A549 (cell line): ENCODE measurements around the gene ARHGAP27. TPM values are rescaled to one million over a fixed set of nuclear protein-coding genes. Genes with fewer than 3 reads are reported as not detected.
A peak's percentile ranks its signal among the peaks of the same experiment; 100 is the strongest.

Experiments
- ATAC-seq, 2 experiments: fragments of 200-7000 bp in 1 of 2; fragments of >200 bp in 1 of 2; cut with Nextera tagmentation in 1 of 2; cut with Tn5 transposase in 1 of 2; 3 replicates each; pipeline versions ENCODE4 v1.8.0 to v1.9.1; 2018 to 2020; ENCODE audit warnings: mild to moderate bottlenecking in 1 of 2, moderate library complexity in 1 of 2
- CTCF ChIA-PET: fragments of 300-600 bp; sonication (Branson Sonifier 250); formaldehyde crosslinking; extraction: SDS; loops from one replicate; lab custom pipeline; 2021; ENCODE audit warnings: antibody characterized with exemption, inconsistent platforms; lab: Yijun Ruan, JAX
- POLR2A ChIA-PET: fragments of 350-600 bp; formaldehyde crosslinking; extraction: SDS; loops from one replicate; lab custom pipeline; 2021; ENCODE audit warnings: antibody characterized with exemption, inconsistent platforms; lab: Yijun Ruan, JAX
- DNase-seq, 2 experiments: peaks; one replicate each; pipeline versions ENCODE4 v3.0.0 to v3.0.0-alpha.2; 2011 to 2016; ENCODE audit warnings: low read depth in 1 of 2, low spot score in 1 of 2
- FAIRE-seq: peaks from 2 replicates; lab custom pipeline; 2011; peaks lifted over from hg19 to GRCh38; lab: Jason Lieb, UNC
- H3K27ac ChIP-seq, 2 experiments: fragments of >200 bp; sonication (Bioruptor Twin); formaldehyde crosslinking; 3 replicates each; pipeline ENCODE4 v1.5.1; 2016 to 2017
- H3K4me1 ChIP-seq: fragments of >200 bp; sonication (Bioruptor Twin); formaldehyde crosslinking; 3 replicates; pipeline ENCODE4 v1.6.1; 2016
- H3K4me2 ChIP-seq: fragments of >200 bp; sonication (Bioruptor Twin); formaldehyde crosslinking; 3 replicates; pipeline ENCODE4 v1.6.1; 2016
- H3K4me3 ChIP-seq: fragments of >200 bp; sonication (Bioruptor Twin); formaldehyde crosslinking; 3 replicates; pipeline ENCODE4 v1.5.1; 2016
- H3K9me3 ChIP-seq: fragments of >200 bp; sonication (Bioruptor Twin); formaldehyde crosslinking; 3 replicates; pipeline ENCODE4 v1.6.1; 2016
- BHLHE40 ChIP-seq: IDR thresholded peaks from 2 replicates; pipeline ENCODE4 v1.6.1; 2012; ENCODE audit warnings: low read depth, low read length, inconsistent platforms
- CHD2 ChIP-seq: fragments of 150-350 bp; IDR thresholded peaks from 2 replicates; pipeline ENCODE4 v1.6.1; 2014; ENCODE audit warnings: low read length; ENCODE audit not compliant: partially characterized antibody
- HOXA7 ChIP-seq: fragments of 250-450 bp; sonication (Bioruptor Pico); IDR thresholded peaks from 2 replicates; pipeline ENCODE4 v1.5.0; 2020; ENCODE audit warnings: mild to moderate bottlenecking, moderate library complexity
- KDM1A ChIP-seq: fragments of 200-600 bp; sonication (generic); IDR thresholded peaks from 2 replicates; pipeline ENCODE4 v1.6.1; 2016; ENCODE audit warnings: low read depth, mild to moderate bottlenecking
- PHF8 ChIP-seq: fragments of 200-600 bp; sonication (generic); IDR thresholded peaks from 2 replicates; pipeline ENCODE4 v1.6.1; 2016; ENCODE audit warnings: low read depth, mild to moderate bottlenecking, antibody characterized with exemption, moderate library complexity, borderline replicate concordance
- POLR2A ChIP-seq: IDR thresholded peaks from 2 replicates; pipeline ENCODE4 v1.6.1; 2012; ENCODE audit warnings: mild to moderate bottlenecking, low read length
- RARB ChIP-seq: fragments of 250-450 bp; sonication (Bioruptor Pico); IDR thresholded peaks from 2 replicates; pipeline ENCODE4 v1.8.0; 2021; ENCODE audit warnings: mild to moderate bottlenecking, moderate library complexity
- RCOR1 ChIP-seq: fragments of 150-350 bp; IDR thresholded peaks from 2 replicates; pipeline ENCODE4 v1.6.1; 2014; ENCODE audit warnings: antibody characterized with exemption, low read length, low read depth
- RNF2 ChIP-seq: fragments of 200-600 bp; sonication (generic); IDR thresholded peaks from 2 replicates; pipeline ENCODE4 v1.6.1; 2016; ENCODE audit warnings: low read depth, mild to moderate bottlenecking, antibody characterized with exemption, moderate library complexity, borderline replicate concordance
- SREBF2 ChIP-seq: fragments of 450-650 bp; IDR thresholded peaks from 2 replicates; pipeline ENCODE4 v1.6.1; 2014; ENCODE audit warnings: mild to moderate bottlenecking, moderate library complexity
- TFCP2L1 ChIP-seq: fragments of 250-450 bp; sonication (Bioruptor Pico); IDR thresholded peaks from 2 replicates; pipeline ENCODE4 v1.5.0; 2021; ENCODE audit warnings: mild to moderate bottlenecking
- ZFP36 ChIP-seq: fragments of 450-650 bp; IDR thresholded peaks from 2 replicates; pipeline ENCODE4 v1.6.1; 2014; ENCODE audit warnings: borderline replicate concordance; ENCODE audit not compliant: partially characterized antibody
- WGBS: methylation state at CpG from one replicate; pipeline ENCODE4 v1.1.6; 2017; ENCODE audit errors: missing lambda C conversion rate; 5-methylcytosine and 5-hydroxymethylcytosine counted together
- polyA plus RNA-seq, 4 experiments: library from polyadenylated mRNA; depleted of rRNA in 3 of 4; stranded (reverse); fragments of >200 nt; fragmentation: RNase III in 1 of 4; extraction: RNeasy Plus Mini Kit Qiagen cat#74134 plus additional on column Dnase treatment in 1 of 4; gene quantifications; 2 replicates in 3 of 4; 3 replicates in 1 of 4; pipeline ENCODE4 v1.2.3, GENCODE V29; 2011 to 2017
- TF ChIP-seq, protein P1 (sequence below): fragments of 150-350 bp; IDR thresholded peaks from 2 replicates; pipeline ENCODE4 v1.6.1; 2014; ENCODE audit warnings: low read depth, mild to moderate bottlenecking, low read length
- TF ChIP-seq, protein P2 (sequence below): fragments of 200-600 bp; sonication (generic); IDR thresholded peaks from 2 replicates; pipeline ENCODE4 v1.6.1; 2016; ENCODE audit warnings: antibody characterized with exemption, mild to moderate bottlenecking, moderate library complexity

The ARHGAP27 gene
- polyA plus RNA-seq, 2 of the 4 experiments (the other 2 are of a cell fraction) = 10.0 to 16.4 TPM

DNA sequence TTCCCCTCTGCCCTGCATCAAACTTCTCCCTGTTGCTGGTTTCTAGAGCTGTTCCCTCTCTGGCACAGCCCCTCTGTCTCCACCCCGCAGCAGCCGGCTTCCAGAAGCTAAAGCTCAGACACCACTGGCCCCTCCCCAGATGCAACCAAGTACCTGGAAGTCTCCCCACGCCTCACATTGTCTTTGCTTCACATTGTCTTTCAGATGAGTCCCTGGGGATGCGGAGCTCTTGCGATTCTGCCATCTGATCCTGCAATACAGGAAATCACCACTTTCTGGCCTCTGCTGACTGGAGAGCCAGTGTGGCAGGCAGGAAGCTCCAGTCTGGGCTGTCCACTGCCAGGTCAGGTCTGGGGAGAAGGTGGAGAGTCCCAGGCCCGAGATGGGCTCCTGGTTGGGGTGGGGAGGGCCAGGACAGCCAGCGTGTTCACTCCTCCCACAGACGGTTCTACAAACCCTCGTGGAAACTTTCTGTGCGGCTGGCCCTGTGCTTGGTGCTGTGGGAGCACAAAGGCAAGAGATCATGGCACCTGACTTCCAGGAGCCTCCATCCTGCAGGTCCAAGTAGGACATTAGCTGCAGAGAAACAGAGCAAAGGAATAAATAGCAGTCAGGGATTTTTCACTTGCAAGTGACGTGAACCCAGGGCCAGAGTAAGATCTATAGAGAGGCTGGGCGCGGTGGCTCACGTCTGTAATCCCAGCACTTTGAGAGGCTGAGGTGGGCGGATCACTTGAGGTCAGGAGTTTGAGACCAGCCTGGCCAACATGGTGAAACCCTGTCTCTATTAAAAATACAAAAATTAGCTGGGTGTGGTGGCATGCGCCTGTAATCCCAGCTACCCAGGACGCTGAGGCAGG is 67.9 kb downstream of the ARHGAP27 start:
- no peak for FAIRE-seq
- TF ChIP-seq TFCP2L1 (CRISPR knock-in tag) (no peak), SREBF2 (no peak), KDM1A (no peak), RCOR1 (no peak)
- TF ChIP-seq, protein P1, sequence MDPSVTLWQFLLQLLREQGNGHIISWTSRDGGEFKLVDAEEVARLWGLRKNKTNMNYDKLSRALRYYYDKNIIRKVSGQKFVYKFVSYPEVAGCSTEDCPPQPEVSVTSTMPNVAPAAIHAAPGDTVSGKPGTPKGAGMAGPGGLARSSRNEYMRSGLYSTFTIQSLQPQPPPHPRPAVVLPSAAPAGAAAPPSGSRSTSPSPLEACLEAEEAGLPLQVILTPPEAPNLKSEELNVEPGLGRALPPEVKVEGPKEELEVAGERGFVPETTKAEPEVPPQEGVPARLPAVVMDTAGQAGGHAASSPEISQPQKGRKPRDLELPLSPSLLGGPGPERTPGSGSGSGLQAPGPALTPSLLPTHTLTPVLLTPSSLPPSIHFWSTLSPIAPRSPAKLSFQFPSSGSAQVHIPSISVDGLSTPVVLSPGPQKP = no peak
- 86% methylated on average over 17 of the region's 17 CpGs for WGBS
- CTCF ChIA-PET = interaction anchor here (1.1 to 18.2 kb wide), 8 partner anchors 15 to 229 kb away, joined by 3 to 294 read pairs (median 4); partner anchors contain the start of gene ACBD4
- H3K4me3 ChIP-seq = no peak overlapping the region
- peak in 1 of 2 experiments; percentile 44 for DNase-seq
- peak; percentile 72 to 78; a peak in 5 of 6 replicates for ATAC-seq
- POLR2A ChIA-PET = interaction anchor here (0.9 to 1.0 kb wide), 3 partner anchors 24 to 53 kb away, joined by 3 to 4 read pairs (median 4); no protein-coding TSS in a partner anchor
- peaks cover 34% of the 10 kb centered on the region for H3K4me1 ChIP-seq
- H3K27ac ChIP-seq = peak overlapping the region; percentile 55 to 82; a peak in 5 of 6 replicates
- H3K4me2 ChIP-seq = no peak overlapping the region
- H3K9me3 ChIP-seq = no peaks in the 10 kb centered on the region

DNA sequence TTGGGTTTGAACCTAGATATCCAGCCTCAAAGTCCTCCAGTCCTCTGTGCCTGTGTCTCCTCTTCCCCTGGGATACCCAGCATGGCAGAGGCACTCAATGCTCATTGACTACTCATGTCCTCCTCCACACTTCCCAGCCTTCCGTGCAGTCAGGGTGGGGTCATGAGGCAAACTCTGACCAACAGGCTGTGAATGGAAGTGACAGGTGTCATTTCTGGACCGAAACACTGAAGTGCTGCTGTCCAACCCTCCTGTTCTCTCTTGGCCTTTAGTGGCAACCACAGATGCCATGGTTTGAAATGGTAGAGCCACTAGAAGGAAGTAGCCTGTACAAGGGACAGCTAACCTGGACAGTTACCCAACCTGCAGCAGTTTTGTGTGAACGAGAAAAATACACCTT is 69.2 kb downstream of the ARHGAP27 start:
- Histone ChIP-seq H3K4me1 (peaks cover 22% of the 10 kb centered on the region), H3K9me3 (no peaks in the 10 kb centered on the region), H3K4me3 (no peak overlapping the region), H3K4me2 (no peak overlapping the region), H3K27ac (0 out of 6 replicates have a peak overlapping the region, but pooled peaks of 1 of the 2 experiments have one; percentile 3)
- ATAC-seq (no peak), FAIRE-seq (no peak), DNase-seq (no peak)
- ChIA-PET CTCF (interaction anchor here (0.5 to 18.2 kb wide), 11 partner anchors 17 to 1047 kb away, joined by 3 to 294 read pairs (median 6); partner anchors contain the start of gene MAP3K14), POLR2A (interaction anchor here (1.2 kb wide), 1 partner anchor 8 kb away, joined by 3 read pairs; no protein-coding TSS in a partner anchor)
- WGBS = 95% methylated on average over 3 of the region's 3 CpGs
- TF ChIP-seq RNF2 = no peak
- no peak for TF ChIP-seq PHF8
- TF ChIP-seq HOXA7 (CRISPR knock-in tag) = no peak
- no peak for TF ChIP-seq ZFP36
- TF ChIP-seq BHLHE40 = no peak
- TF ChIP-seq POLR2A = no peak
- TF ChIP-seq TFCP2L1 (CRISPR knock-in tag) = no peak

DNA sequence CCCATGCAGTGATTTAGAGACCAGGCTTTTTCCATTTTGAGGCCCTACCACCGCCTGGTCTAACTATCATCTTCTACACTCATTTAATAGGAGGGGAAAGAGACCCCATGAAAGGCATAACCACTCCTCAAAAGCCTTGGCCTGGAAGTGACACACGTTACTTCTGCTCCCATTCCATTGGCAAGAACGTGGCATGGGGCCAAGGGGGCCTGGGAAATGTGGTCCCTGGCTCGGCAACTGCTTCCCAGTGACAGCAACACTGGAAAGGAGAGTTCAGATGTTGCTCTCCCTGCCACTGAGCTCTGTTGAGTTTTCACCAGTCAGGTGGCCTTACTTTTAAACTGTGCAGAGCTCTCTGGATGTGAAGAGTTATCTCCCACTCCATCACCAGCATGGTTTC is 70.7 kb downstream of the ARHGAP27 start:
- ChIA-PET POLR2A (interaction anchor here (1.2 kb wide), 1 partner anchor 10 kb away, joined by 3 read pairs; no protein-coding TSS in a partner anchor), CTCF (interaction anchor here (1.0 to 18.2 kb wide), 7 partner anchors 24 to 127 kb away, joined by 3 to 294 read pairs (median 4); no protein-coding TSS in a partner anchor)
- FAIRE-seq = no peak
- 71% methylated on average over 4 of the region's 4 CpGs for WGBS
- no peak for ATAC-seq
- H3K4me3 ChIP-seq = no peak overlapping the region
- no peak for DNase-seq
- TF ChIP-seq RARB (CRISPR knock-in tag) (no peak), KDM1A (no peak), CHD2 (no peak)
- TF ChIP-seq, protein P2, sequence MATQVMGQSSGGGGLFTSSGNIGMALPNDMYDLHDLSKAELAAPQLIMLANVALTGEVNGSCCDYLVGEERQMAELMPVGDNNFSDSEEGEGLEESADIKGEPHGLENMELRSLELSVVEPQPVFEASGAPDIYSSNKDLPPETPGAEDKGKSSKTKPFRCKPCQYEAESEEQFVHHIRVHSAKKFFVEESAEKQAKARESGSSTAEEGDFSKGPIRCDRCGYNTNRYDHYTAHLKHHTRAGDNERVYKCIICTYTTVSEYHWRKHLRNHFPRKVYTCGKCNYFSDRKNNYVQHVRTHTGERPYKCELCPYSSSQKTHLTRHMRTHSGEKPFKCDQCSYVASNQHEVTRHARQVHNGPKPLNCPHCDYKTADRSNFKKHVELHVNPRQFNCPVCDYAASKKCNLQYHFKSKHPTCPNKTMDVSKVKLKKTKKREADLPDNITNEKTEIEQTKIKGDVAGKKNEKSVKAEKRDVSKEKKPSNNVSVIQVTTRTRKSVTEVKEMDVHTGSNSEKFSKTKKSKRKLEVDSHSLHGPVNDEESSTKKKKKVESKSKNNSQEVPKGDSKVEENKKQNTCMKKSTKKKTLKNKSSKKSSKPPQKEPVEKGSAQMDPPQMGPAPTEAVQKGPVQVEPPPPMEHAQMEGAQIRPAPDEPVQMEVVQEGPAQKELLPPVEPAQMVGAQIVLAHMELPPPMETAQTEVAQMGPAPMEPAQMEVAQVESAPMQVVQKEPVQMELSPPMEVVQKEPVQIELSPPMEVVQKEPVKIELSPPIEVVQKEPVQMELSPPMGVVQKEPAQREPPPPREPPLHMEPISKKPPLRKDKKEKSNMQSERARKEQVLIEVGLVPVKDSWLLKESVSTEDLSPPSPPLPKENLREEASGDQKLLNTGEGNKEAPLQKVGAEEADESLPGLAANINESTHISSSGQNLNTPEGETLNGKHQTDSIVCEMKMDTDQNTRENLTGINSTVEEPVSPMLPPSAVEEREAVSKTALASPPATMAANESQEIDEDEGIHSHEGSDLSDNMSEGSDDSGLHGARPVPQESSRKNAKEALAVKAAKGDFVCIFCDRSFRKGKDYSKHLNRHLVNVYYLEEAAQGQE = no peak
- TF ChIP-seq, all 56 proteins: peak for 0
- Histone ChIP-seq H3K4me1 (peaks cover 13% of the 10 kb centered on the region), H3K9me3 (no peaks in the 10 kb centered on the region), H3K4me2 (no peak overlapping the region), H3K27ac (peak overlapping the region in 1 of 2 experiments; percentile 7; a peak in 1 of 6 replicates)
